Measurements from ENCODE around the gene SLC44A3. TPM values are rescaled to one million over a fixed set of nuclear protein-coding genes. Genes with fewer than 3 reads are reported as not detected.
A peak's percentile ranks its signal among the peaks of the same experiment; 100 is the strongest.

The SLC44A3 gene
- total and polyA plus RNA-seq, 2 of the 8 experiments (the other 6 are each of a cell fraction or from before 2014, with no cell fraction given), result 4.2 to 5.0 TPM

DNA sequence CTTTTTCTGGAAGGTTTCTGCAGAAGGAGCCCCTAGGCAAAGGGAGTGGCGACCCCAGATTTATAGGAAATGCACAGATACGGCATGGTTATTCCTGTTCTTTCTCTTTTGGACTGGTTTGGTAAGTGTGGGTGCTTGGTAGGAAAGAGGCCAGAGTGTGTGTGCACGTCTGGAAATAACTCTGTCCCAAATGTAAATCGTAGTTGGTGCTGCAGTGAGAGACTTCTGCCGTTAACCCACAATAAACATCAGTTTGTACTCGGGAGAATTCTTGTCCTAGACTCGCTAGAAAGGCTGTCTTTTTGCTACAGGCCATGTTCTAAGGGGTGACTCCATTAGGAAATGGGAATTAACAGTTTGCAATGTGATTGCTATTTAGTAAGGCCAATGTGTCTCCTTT, 779 bp downstream of the SLC44A3 start:
- CTCF ChIA-PET (ENCODE audit: partially characterized antibody), result interaction anchor here (0.6 to 2.9 kb wide), 4 partner anchors 10 to 263 kb away, joined by 3 to 8 read pairs (median 4); no protein-coding TSS in a partner anchor
- Histone ChIP-seq H3K4me2 (ENCODE audit: insufficient read depth in 1 of 2, low read depth in 2 of 2, low read length in 2 of 2) (peak overlapping the region; percentile 85 to 87), H3K36me3 (ENCODE audit: control insufficient read depth in 2 of 4, insufficient read depth in 4 of 4, low read length in 3 of 4) (no peaks in the 10 kb centered on the region; a peak in 1 of 8 replicates)
- no peak for TF ChIP-seq BRCA1 (IDR thresholded peaks at IDR 0.05; ENCODE audit: low read depth, low read length)
- no peak for TF ChIP-seq NANOG (IDR thresholded peaks at IDR 0.05; ENCODE audit: insufficient read depth, low read depth, low read length, poor library complexity, severe bottlenecking)
- TF ChIP-seq SRF (IDR thresholded peaks at IDR 0.05; ENCODE audit: low read depth, low read length), result no peak
- TF ChIP-seq CEBPB (IDR thresholded peaks at IDR 0.05; ENCODE audit: low read depth, low read length), result no peak
- TF ChIP-seq SP1 (IDR thresholded peaks at IDR 0.05; ENCODE audit: low read depth, low read length), result no peak
- TF ChIP-seq EGR1 (IDR thresholded peaks at IDR 0.05; ENCODE audit: borderline replicate concordance, low read depth, low read length), result no peak
- no peak for TF ChIP-seq ATF2 (IDR thresholded peaks at IDR 0.05; ENCODE audit: low read length)
- no peak for TF ChIP-seq TAF7 (optimal IDR thresholded peaks at IDR 0.05; ENCODE audit: borderline replicate concordance, low read depth, low read length)
- TF ChIP-seq EZH2 (IDR thresholded peaks at IDR 0.05; ENCODE audit: low read depth, low read length, severe bottlenecking), result no peak
- TF ChIP-seq ASH2L (IDR thresholded peaks at IDR 0.05; ENCODE audit: low read length), result no peak
- TF ChIP-seq GABPA (IDR thresholded peaks at IDR 0.05; ENCODE audit: borderline replicate concordance, insufficient read depth, low read length), result no peak
- no peak for TF ChIP-seq POLR2A (IDR thresholded peaks at IDR 0.05; ENCODE audit: control extremely low read depth in 1 of 2, low read depth in 2 of 2, low read length in 2 of 2)

More for the DNA sequence above, 779 bp downstream of the SLC44A3 start:
- Histone ChIP-seq H2BK20ac (ENCODE audit: low read length) (no peak overlapping the region), H2BK120ac (replicated peaks; ENCODE audit: low read depth, low read length) (no peak overlapping the region), H3K79me2 (ENCODE audit: control insufficient read depth in 1 of 2, insufficient read depth in 2 of 2, low read length in 2 of 2) (no peaks in the 10 kb centered on the region), H3K79me1 (ENCODE audit: low read depth, low read length) (no peaks in the 10 kb centered on the region), H3K23ac (ENCODE audit: insufficient read length) (no peak overlapping the region), H4K8ac (ENCODE audit: extremely low read depth, insufficient read depth, low read length) (no peak overlapping the region), H3K27ac (ENCODE audit: low read depth, low read length) (no peak overlapping the region), H2BK15ac (ENCODE audit: low read length) (0 out of 2 replicates have a peak overlapping the region, but pooled peaks have one; percentile 65), H3K4ac (replicated peaks; ENCODE audit: insufficient read length, low read depth, low read length) (no peak overlapping the region), H2AK5ac (ENCODE audit: low read depth, low read length) (no peak overlapping the region), H4K91ac (replicated peaks; ENCODE audit: insufficient read length, low read length) (no peak overlapping the region), H3K27me3 (replicated peaks in 1 of 4; ENCODE audit: control insufficient read depth in 3 of 4, extremely low read depth in 1 of 4, insufficient read depth in 3 of 4, low read length in 3 of 4) (peaks cover 0 to 6% (median 2%) of the 10 kb centered on the region in 4 experiments; a peak in 1 of 7 replicates), H2AFZ (ENCODE audit: low read length) (peak overlapping the region; percentile 46; the same call in 1 of the 2 replicates), H3K4me3 (ENCODE audit: extremely low read depth in 1 of 4, insufficient read depth in 2 of 4, low read depth in 3 of 4, low read length in 4 of 4) (peak overlapping the region; percentile 3 to 74 (median 57)), H3K14ac (ENCODE audit: insufficient read length) (no peak overlapping the region), H4K20me1 (replicated peaks in 1 of 2; ENCODE audit: control insufficient read depth in 1 of 2, insufficient read depth in 2 of 2, low read length in 2 of 2) (no peaks in the 10 kb centered on the region), H2BK5ac (ENCODE audit: low read depth, low read length) (no peak overlapping the region), H3K23me2 (ENCODE audit: low read depth, low read length) (peaks cover 8% of the 10 kb centered on the region; the same call in 1 of the 2 replicates), H4K5ac (ENCODE audit: insufficient read length, low read depth, low read length) (no peak overlapping the region), H3K56ac (replicated peaks; ENCODE audit: insufficient read length, low read depth, low read length) (no peak overlapping the region), H3K4me1 (replicated peaks in 1 of 4; ENCODE audit: control insufficient read depth in 3 of 4, insufficient read depth in 4 of 4, low read length in 3 of 4) (peaks cover 2 to 9% (median 6%) of the 10 kb centered on the region in 4 experiments; a peak in 6 of 7 replicates), H2BK12ac (ENCODE audit: low read depth, low read length) (no peak overlapping the region), H3K18ac (ENCODE audit: extremely low read depth, low read length) (no peak overlapping the region), H3K9ac (replicated peaks in 1 of 4; ENCODE audit: extremely low read depth in 1 of 4, low read depth in 3 of 4, low read length in 3 of 4) (no peak overlapping the region; a peak in 1 of 7 replicates), H3K9me3 (ENCODE audit: insufficient read depth in 2 of 2, low read depth in 1 of 2, low read length in 1 of 2) (no peaks in the 10 kb centered on the region)
- FAIRE-seq, result no peak
- DNase-seq (ENCODE audit: low read depth in 1 of 2, low spot score in 2 of 2), result no peak
- POLR2A ChIA-PET (ENCODE audit: partially characterized antibody), result interaction anchor here (0.6 to 1.3 kb wide), 2 partner anchors 15 to 278 kb away, joined by 4 read pairs; no protein-coding TSS in a partner anchor
- WGBS, 2 experiments (ENCODE audit: extremely low coverage in 1 of 2, insufficient coverage in 1 of 2, insufficient read length in 1 of 2, insufficient replicate concordance in 2 of 2, low coverage in 1 of 2, low lambda C conversion rate in 2 of 2, missing lambda C conversion rate in 1 of 2), result 66% methylated on average over 7 of the region's 7 CpGs; no CpG with 5 or more reads in 1 of the 2 experiments

Measured in H1 (cell line).